Endodermal cell (in vitro differentiated cells): ENCODE measurements around the gene GPR84. TPM values are rescaled to one million over a fixed set of nuclear protein-coding genes. Genes with fewer than 3 reads are reported as not detected.
A peak's percentile ranks its signal among the peaks of the same experiment; 100 is the strongest.

Experiments
- DNase-seq: peaks from one replicate; pipeline ENCODE4 v3.0.0-alpha.2; 2017
- H3K27ac ChIP-seq: 2 replicates; pipeline ENCODE4 v1.5.1; 2013; ENCODE audit warnings: mild to moderate bottlenecking, low read depth, low read length, moderate library complexity
- H3K27me3 ChIP-seq: 2 replicates; pipeline ENCODE4 v1.6.1; 2013; ENCODE audit warnings: mild to moderate bottlenecking, low read length, moderate library complexity; ENCODE audit not compliant: insufficient read depth, control insufficient read depth, poor library complexity, severe bottlenecking
- H3K36me3 ChIP-seq: 2 replicates; pipeline ENCODE4 v1.7.0; 2013; ENCODE audit warnings: mild to moderate bottlenecking, low read length, moderate library complexity; ENCODE audit not compliant: control insufficient read depth, insufficient read depth
- H3K4me1 ChIP-seq: one replicate; pipeline ENCODE4 v1.7.0; 2013; ENCODE audit warnings: low read length; ENCODE audit not compliant: control insufficient read depth, insufficient read depth
- H3K4me3 ChIP-seq: 2 replicates; pipeline ENCODE4 v1.5.1; 2013; ENCODE audit warnings: mild to moderate bottlenecking, low read length, moderate library complexity
- H3K9ac ChIP-seq: 2 replicates; pipeline ENCODE4 v1.6.1; 2013; ENCODE audit warnings: mild to moderate bottlenecking, low read length, moderate library complexity; ENCODE audit not compliant: poor library complexity, severe bottlenecking; ENCODE audit errors: extremely low read depth
- H3K9me3 ChIP-seq: 2 replicates; pipeline ENCODE4 v1.6.1; 2013; ENCODE audit warnings: mild to moderate bottlenecking, low read length, moderate library complexity; ENCODE audit not compliant: control insufficient read depth
- H3K27ac Mint-ChIP-seq: 2 replicates; pipeline ENCODE4 v1.8.0; 2020; ENCODE audit warnings: mixed read lengths
- H3K27me3 Mint-ChIP-seq: 2 replicates; pipeline ENCODE4 v1.8.0; 2021; ENCODE audit warnings: mild to moderate bottlenecking, mixed read lengths; ENCODE audit not compliant: insufficient read depth
- H3K36me3 Mint-ChIP-seq: 2 replicates; pipeline ENCODE4 v1.8.0; 2020; ENCODE audit warnings: low read depth, mixed read lengths
- H3K4me1 Mint-ChIP-seq: 2 replicates; pipeline ENCODE4 v1.8.0; 2020; ENCODE audit warnings: mixed read lengths
- H3K4me3 Mint-ChIP-seq: 2 replicates; pipeline ENCODE4 v1.8.0; 2020; ENCODE audit warnings: mild to moderate bottlenecking, moderate library complexity, mixed read lengths
- H3K9me3 Mint-ChIP-seq: 2 replicates; pipeline ENCODE4 v1.8.0; 2020; ENCODE audit warnings: mild to moderate bottlenecking, mixed read lengths
- CTCF ChIP-seq: fragments of 200-600 bp; sonication (generic); conservative IDR thresholded peaks from 2 replicates; pipeline ENCODE4 v1.5.0; 2021; ENCODE audit warnings: antibody characterized with exemption, mild to moderate bottlenecking
- WGBS, 2 experiments: methylation state at CpG; one replicate each; pipeline versions ENCODE4 v1.1.5 to v1.1.7; 2013; ENCODE audit warnings: missing lambda C conversion rate in 2 of 2, mixed read lengths in 1 of 2; ENCODE audit not compliant: insufficient coverage in 1 of 2, insufficient read length in 1 of 2; 5-methylcytosine and 5-hydroxymethylcytosine counted together
- total RNA-seq, 2 donors: library from RNA; stranded (reverse); fragmentation: NEBNext Ultra II Directional in 1 of 2; extraction: Animal tissue kit (Norgen Biotek cat#: 25700) in 1 of 2; gene quantifications; 2 replicates in 1 of 2; 3 replicates in 1 of 2; pipeline ENCODE4 v1.2.1, GENCODE V29; 2021

Gene GPR84
- total RNA-seq, 2 donors from 2014 or later: not detected

GRCh38 chr12:54372113-54372806, 8.0 kb upstream of the GPR84 start:
- Histone ChIP-seq H3K4me3 (no peak overlapping the region), H3K9ac (no peak overlapping the region), H3K9me3 (no peaks in the 10 kb centered on the region), H3K4me1 (no peaks in the 10 kb centered on the region), H3K27ac (no peak overlapping the region), H3K36me3 (no peaks in the 10 kb centered on the region), H3K27me3 (peaks cover 17% of the 10 kb centered on the region)
- no peak overlapping the region for H3K4me3 Mint-ChIP-seq
- H3K36me3 Mint-ChIP-seq: peaks cover 16% of the 10 kb centered on the region
- H3K27me3 Mint-ChIP-seq: peaks cover 64% of the 10 kb centered on the region
- peaks cover 21% of the 10 kb centered on the region for H3K4me1 Mint-ChIP-seq
- no peak overlapping the region for H3K27ac Mint-ChIP-seq
- TF ChIP-seq CTCF: no peak
- WGBS, 2 experiments: 84 to 92% methylated on average over 5 to 7 of the region's 8 CpGs
- no peak for DNase-seq
- H3K9me3 Mint-ChIP-seq: no peaks in the 10 kb centered on the region

- Histone ChIP-seq H3K9me3 (no peaks in the 10 kb centered on the region), H3K36me3 (no peaks in the 10 kb centered on the region), H3K4me3 (no peak overlapping the region), H3K27ac (no peak overlapping the region), H3K4me1 (no peaks in the 10 kb centered on the region), H3K9ac (no peak overlapping the region), H3K27me3 (peaks cover 17% of the 10 kb centered on the region)
- peak; percentile 48 for DNase-seq
- peaks cover 63% of the 10 kb centered on the region for H3K27me3 Mint-ChIP-seq
- no peak overlapping the region for H3K4me3 Mint-ChIP-seq
- H3K4me1 Mint-ChIP-seq: peaks cover 13% of the 10 kb centered on the region
- H3K9me3 Mint-ChIP-seq: no peaks in the 10 kb centered on the region
- no peak overlapping the region for H3K27ac Mint-ChIP-seq
- no peak for TF ChIP-seq CTCF
- peaks cover 16% of the 10 kb centered on the region for H3K36me3 Mint-ChIP-seq
- 82 to 95% methylated on average over 2 to 5 of the region's 5 CpGs for WGBS, 2 experiments
Observed at GRCh38 chr12:54371328-54372112, 7.2 kb upstream of the GPR84 start.

- H3K9ac ChIP-seq: no peak overlapping the region
- peaks cover 16% of the 10 kb centered on the region for H3K36me3 Mint-ChIP-seq
- H3K36me3 ChIP-seq: no peaks in the 10 kb centered on the region
- peaks cover 17% of the 10 kb centered on the region for H3K27me3 ChIP-seq
- DNase-seq: peak; percentile 98
- H3K4me1 ChIP-seq: no peaks in the 10 kb centered on the region
- peak overlapping the region; percentile 42 for H3K4me3 Mint-ChIP-seq
- H3K4me3 ChIP-seq: no peak overlapping the region
- H3K27ac ChIP-seq: no peak overlapping the region
- no peak overlapping the region for H3K27ac Mint-ChIP-seq
- peaks cover 57% of the 10 kb centered on the region for H3K27me3 Mint-ChIP-seq
- peak; percentile 96 for TF ChIP-seq CTCF
- H3K9me3 ChIP-seq: no peaks in the 10 kb centered on the region
- no peaks in the 10 kb centered on the region for H3K9me3 Mint-ChIP-seq
- WGBS, 2 experiments: 3 to 15% methylated on average over 6 to 44 of the region's 44 CpGs
- H3K4me1 Mint-ChIP-seq: peaks cover 10% of the 10 kb centered on the region
Observed at GRCh38 chr12:54370171-54370730, 6.0 kb upstream of the GPR84 start.
